GM12878 (cell line): ENCODE results near the gene SIMC1. TPM values are rescaled to one million over a fixed set of nuclear protein-coding genes. Genes with fewer than 3 reads are reported as not detected.

Experiments
- BCL3 ChIP-seq: IDR thresholded peaks from 2 replicates; pipeline ENCODE4 v1.6.1; 2011; ENCODE audit warnings: borderline replicate concordance, low read depth, mild to moderate bottlenecking, moderate library complexity, low read length; ENCODE audit not compliant: insufficient read depth, poor library complexity, severe bottlenecking
- BCLAF1 ChIP-seq: fragments of 450-650 bp; IDR thresholded peaks from 2 replicates; pipeline ENCODE4 v1.6.1; 2017; ENCODE audit warnings: antibody characterized with exemption, mild to moderate bottlenecking, moderate library complexity
- CBFB ChIP-seq: IDR thresholded peaks from 2 replicates; pipeline ENCODE4 v1.6.1; 2016; ENCODE audit warnings: antibody characterized with exemption, low read depth
- CEBPB ChIP-seq, 2 experiments: fragments of 150-350 bp in 1 of 2; IDR thresholded peaks; 2 replicates each; pipeline ENCODE4 v1.6.1; 2012 to 2014; ENCODE audit warnings: low read depth in 2 of 2, low read length in 2 of 2, borderline replicate concordance in 1 of 2, inconsistent platforms in 1 of 2
- CHD1 ChIP-seq: IDR thresholded peaks from 2 replicates; pipeline ENCODE4 v1.6.1; 2012; ENCODE audit warnings: low read depth, low read length, improper control_type of control experiment
- E2F8 ChIP-seq: fragments of 450-650 bp; IDR thresholded peaks from 2 replicates; pipeline ENCODE4 v1.6.1; 2018; ENCODE audit warnings: mild to moderate bottlenecking, low read depth, moderate library complexity; ENCODE audit not compliant: partially characterized antibody
- GABPA ChIP-seq: IDR thresholded peaks from 2 replicates; pipeline ENCODE4 v1.6.1; 2014; ENCODE audit warnings: antibody characterized with exemption, low read depth, mild to moderate bottlenecking, inconsistent platforms
- IKZF1 ChIP-seq: fragments of 450-650 bp; conservative IDR thresholded peaks from 2 replicates; pipeline ENCODE4 v1.6.1; 2017; ENCODE audit warnings: antibody characterized with exemption, mild to moderate bottlenecking
- IRF4 ChIP-seq: IDR thresholded peaks from 2 replicates; pipeline ENCODE4 v1.6.1; 2011; ENCODE audit warnings: low read depth, low read length
- KLF5 ChIP-seq: fragments of 450-650 bp; IDR thresholded peaks from 2 replicates; pipeline ENCODE4 v1.6.1; 2014; ENCODE audit warnings: mild to moderate bottlenecking; ENCODE audit not compliant: partially characterized antibody
- MTA2 ChIP-seq: fragments of 450-650 bp; IDR thresholded peaks from 2 replicates; pipeline ENCODE4 v1.6.1; 2016; ENCODE audit warnings: low read depth, mild to moderate bottlenecking, moderate library complexity
- MXI1 ChIP-seq: fragments of 150-350 bp; IDR thresholded peaks from 2 replicates; pipeline ENCODE4 v1.6.1; 2011; ENCODE audit warnings: low read depth, mild to moderate bottlenecking, inconsistent platforms, low read length, improper control_type of control experiment
- MYC ChIP-seq: IDR thresholded peaks from 2 replicates; pipeline ENCODE4 v1.6.1; 2011; ENCODE audit warnings: mild to moderate bottlenecking, low read length, moderate library complexity, inconsistent platforms; ENCODE audit not compliant: insufficient read depth, insufficient replicate concordance, insufficient read length, severe bottlenecking
- SP1 ChIP-seq: IDR thresholded peaks from one replicate; pipeline ENCODE4 v1.6.1; 2011; ENCODE audit warnings: low read depth, low read length
- TAF1 ChIP-seq: IDR thresholded peaks from 2 replicates; pipeline ENCODE4 v1.6.1; 2011; ENCODE audit warnings: mild to moderate bottlenecking, low read depth, low read length, borderline replicate concordance
- WRNIP1 ChIP-seq: IDR thresholded peaks from 2 replicates; pipeline ENCODE4 v1.6.1; 2011; ENCODE audit warnings: low read depth, low read length, improper control_type of control experiment, borderline replicate concordance
- ZBED1 ChIP-seq: IDR thresholded peaks from 2 replicates; pipeline ENCODE4 v1.6.1; 2016; ENCODE audit warnings: borderline replicate concordance
- ZBTB33 ChIP-seq: fragments of 450-650 bp; IDR thresholded peaks from 2 replicates; pipeline ENCODE4 v1.6.1; 2017; ENCODE audit warnings: mild to moderate bottlenecking
- ZNF207 ChIP-seq: fragments of 450-650 bp; IDR thresholded peaks from 2 replicates; pipeline ENCODE4 v1.6.1; 2014; ENCODE audit warnings: antibody characterized with exemption, mild to moderate bottlenecking, borderline replicate concordance
- ZNF622 ChIP-seq: fragments of 450-650 bp; IDR thresholded peaks from 2 replicates; pipeline ENCODE4 v1.6.1; 2017; ENCODE audit warnings: mild to moderate bottlenecking, inconsistent platforms
- polyA plus RNA-seq, 11 experiments: library from polyadenylated mRNA; depleted of rRNA in 4 of 11; unstranded in 6 of 11; stranded (reverse) in 5 of 11; fragments of >200 nt; fragmentation: Nextera tagmentation in 4 of 11; fragmentation: Illumina TruSeq in 1 of 11; extraction: Ambion mirVana in 4 of 11; extraction: Trizol in 1 of 11; gene quantifications; 1 replicate in 1 of 11; 2 replicates in 10 of 11; pipeline versions ENCODE4 v1.2.1 to v1.2.3, GENCODE V29; 2011 to 2016; ENCODE audit warnings: inconsistent platforms in 2 of 11, missing spikeins in 2 of 11, low read depth in 1 of 11
- total RNA-seq, 4 experiments: library from RNA; depleted of rRNA in 3 of 4; stranded (reverse); fragments of >200 nt in 3 of 4; fragmentation: Illumina TruSeq in 1 of 4; extraction: Trizol in 1 of 4; gene quantifications; 2 replicates each; pipeline versions ENCODE4 v1.2.1 to v1.2.3, GENCODE V29; 2013 to 2021

Gene SIMC1
- total and polyA plus RNA-seq, 10 of the 15 experiments (the other 5 are each of a cell fraction or from before 2014, with no cell fraction given): 3.0 to 16.5 (median 10.4) TPM

GRCh38 chr5:176388444-176389134, 150.4 kb downstream of the SIMC1 start, which contains the start of the genes HIGD2A and NOP16 (continued):
- TF ChIP-seq ZBTB33 (0 out of 2 replicates have a peak, but pooled peaks have one; percentile 7), GABPA (peak; percentile 96), CEBPB (IDR thresholded peaks at IDR 0.05; ENCODE audit: borderline replicate concordance in 1 of 2, low read depth in 2 of 2, low read length in 2 of 2) (no peak), TAF1 (peak; percentile 74; the same call in 1 of the 2 replicates), ZNF622 (no peak), MYC (peak; percentile 89), IKZF1 (peak; percentile 94), WRNIP1 (peak; percentile 96; the same call in 1 of the 2 replicates), MTA2 (peak; percentile 67; the same call in 1 of the 2 replicates), ZBED1 (peak; percentile 63; the same call in 1 of the 2 replicates), KLF5 (peak; percentile 58), ZNF207 (peak; percentile 61; the same call in 1 of the 2 replicates), MXI1 (peak; percentile 100), CHD1 (no peak; the same call in 1 of the 2 replicates), BCLAF1 (no peak), CBFB (peak; percentile 89), BCL3 (no peak), IRF4 (no peak), E2F8 (peak; percentile 96), SP1 (peak; percentile 67)
